HCT116 (cell line): ENCODE results near the gene PCDHB11. TPM values are rescaled to one million over a fixed set of nuclear protein-coding genes. Genes with fewer than 3 reads are reported as not detected.
"Not testable (repeated sequence)": the region's sequence is repeated elsewhere in the genome, so short reads cannot be mapped to it uniquely, and the experiment has no call there.

Experiments
- ATAC-seq: fragments of 200-7000 bp; cut with Tn5 transposase; 2 replicates; pipeline ENCODE4 v1.9.1; 2020; ENCODE audit warnings: mild to moderate bottlenecking, moderate library complexity
- BruUV-seq: library from RNA; stranded (reverse); fragments of 400-500 nt; replicated peaks from 2 replicates; lab custom pipeline; 2021; lab: Mats Ljungman, UMichigan
- CTCF ChIA-PET: fragments of 300-600 bp; sonication (Branson Sonifier 250); formaldehyde crosslinking; loops from one replicate; lab custom pipeline; 2021; ENCODE audit warnings: antibody characterized with exemption; lab: Charles Lee
- POLR2A ChIA-PET: fragments of 300-600, 350-600 bp; sonication (Branson Sonifier 250); formaldehyde crosslinking; loops from one replicate; lab custom pipeline; 2021; ENCODE audit warnings: antibody characterized with exemption; lab: Charles Lee
- RAD21 ChIA-PET, 2 experiments: fragments of 300-600 bp; sonication (Branson Sonifier 250); formaldehyde crosslinking; loops; one replicate each; lab custom pipeline; 2023; ENCODE audit warnings: low total read pairs in 2 of 2; ENCODE audit not compliant: uncharacterized antibody in 2 of 2, unreplicated experiment in 2 of 2, low non-redundant PET in 1 of 2; lab: Charles Lee
- DNase-seq: peaks from one replicate; pipeline ENCODE4 v3.0.0-alpha.2; 2010; ENCODE audit warnings: low read depth, low spot score
- H2AFZ ChIP-seq: fragments of 200-600 bp; shearing (Covaris generic), sonication (generic); 2 replicates; pipeline ENCODE4 v1.6.1; 2017; ENCODE audit warnings: low read depth, mixed run types, mixed read lengths, antibody characterized with exemption, low read length; ENCODE audit not compliant: poor library complexity, severe bottlenecking
- H3K27ac ChIP-seq: 2 replicates; pipeline ENCODE4 v1.5.1; 2012; ENCODE audit warnings: low read depth, low read length
- H3K27me3 ChIP-seq: fragments of 200-600 bp; sonication (generic); 2 replicates; pipeline ENCODE4 v1.6.1; 2016; ENCODE audit warnings: mixed run types, low read length, mixed read lengths; ENCODE audit not compliant: insufficient read depth
- H3K36me3 ChIP-seq, 2 experiments: fragments of 200-500 bp in 1 of 2; fragments of 200-600 bp in 1 of 2; sonication (Bioruptor generic) in 1 of 2; sonication (generic) in 1 of 2; 2 replicates each; pipeline versions ENCODE4 v1.5.1 to v1.6.1; 2014 to 2016; ENCODE audit warnings: low read length in 2 of 2, inconsistent platforms in 1 of 2, mixed read lengths in 1 of 2, mixed run types in 1 of 2; ENCODE audit not compliant: insufficient read depth in 2 of 2, control insufficient read depth in 1 of 2
- H3K4me1 ChIP-seq, 2 experiments: fragments of 200-600 bp in 1 of 2; sonication (generic) in 1 of 2; 2 replicates each; pipeline versions ENCODE4 v1.5.1 to v1.6.1; 2012 to 2017; ENCODE audit warnings: low read length in 2 of 2, inconsistent platforms in 1 of 2, mild to moderate bottlenecking in 1 of 2, mixed read lengths in 1 of 2, mixed run types in 1 of 2, moderate library complexity in 1 of 2; ENCODE audit not compliant: insufficient read depth in 2 of 2, control insufficient read depth in 1 of 2
- H3K4me2 ChIP-seq: fragments of 200-600 bp; sonication (generic); 2 replicates; pipeline ENCODE4 v1.6.1; 2017; ENCODE audit warnings: mixed run types, low read length, mixed read lengths
- H3K4me3 ChIP-seq, 2 experiments: fragments of 200-600 bp in 1 of 2; sonication (generic) in 1 of 2; replicated peaks in 1 of 2; 2 replicates each; pipeline ENCODE4 v1.5.1; 2011 to 2016; ENCODE audit warnings: low read length in 2 of 2, control low read depth in 1 of 2, low read depth in 1 of 2, mild to moderate bottlenecking in 1 of 2, mixed read lengths in 1 of 2, mixed run types in 1 of 2
- H3K79me2 ChIP-seq: fragments of 200-600 bp; sonication (generic); 2 replicates; pipeline ENCODE4 v1.6.1; 2017; ENCODE audit warnings: mild to moderate bottlenecking, mixed run types, low read length, moderate library complexity, mixed read lengths; ENCODE audit not compliant: insufficient read depth
- H3K9ac ChIP-seq: fragments of 200-600 bp; sonication (generic); 2 replicates; pipeline ENCODE4 v1.6.1; 2016; ENCODE audit warnings: low read length, mixed read lengths
- H3K9me2 ChIP-seq: fragments of 200-600 bp; sonication (generic), shearing (Covaris generic); 2 replicates; pipeline ENCODE4 v1.6.1; 2017; ENCODE audit warnings: mixed run types, mild to moderate bottlenecking, moderate library complexity; ENCODE audit not compliant: insufficient read depth
- H3K9me3 ChIP-seq, 2 experiments: fragments of 200-500 bp in 1 of 2; fragments of 200-600 bp in 1 of 2; sonication (Bioruptor generic) in 1 of 2; sonication (generic) in 1 of 2; 2 replicates each; pipeline ENCODE4 v1.6.1; 2014 to 2017; ENCODE audit warnings: low read length in 2 of 2, mixed read lengths in 2 of 2, inconsistent platforms in 1 of 2, low read depth in 1 of 2, mild to moderate bottlenecking in 1 of 2, mixed run types in 1 of 2, moderate library complexity in 1 of 2; ENCODE audit not compliant: control insufficient read depth in 1 of 2, insufficient read depth in 1 of 2
- H4K20me1 ChIP-seq: fragments of 200-600 bp; sonication (generic), shearing (Covaris generic); 2 replicates; pipeline ENCODE4 v1.6.1; 2017; ENCODE audit warnings: mixed run types, mild to moderate bottlenecking, moderate library complexity; ENCODE audit not compliant: insufficient read depth
- JUND ChIP-seq: IDR thresholded peaks from 2 replicates; pipeline ENCODE4 v1.6.1; 2012
- RAD21 ChIP-seq: IDR thresholded peaks from 2 replicates; pipeline ENCODE4 v1.6.1; 2012; ENCODE audit warnings: low read depth, mild to moderate bottlenecking
- ZNF274 ChIP-seq: fragments of 200-500 bp; sonication (Bioruptor generic); IDR thresholded peaks from 2 replicates; pipeline ENCODE4 v1.6.1; 2014; ENCODE audit warnings: mild to moderate bottlenecking, low read depth, low read length, inconsistent platforms
- intact Hi-C: fragments of 100-400 bp; cut with micrococcal nuclease; formaldehyde crosslinking; loops from 2 replicates; pipeline ENCODE4 v1.10.0; 2022
- total RNA-seq: library from RNA; stranded (reverse); gene quantifications from one replicate; pipeline ENCODE4 v1.2.1, GENCODE V29; 2021; ENCODE audit not compliant: unreplicated experiment
- TF ChIP-seq, protein P1 (sequence below), 3 experiments: fragments of 200-600 bp in 1 of 3; sonication (generic) in 1 of 3; IDR thresholded peaks in 2 of 3; conservative IDR thresholded peaks in 1 of 3; 2 replicates each; pipeline ENCODE4 v1.5.1; 2012 to 2017; ENCODE audit warnings: low read depth in 2 of 3, low read length in 2 of 3, antibody characterized with exemption in 1 of 3, borderline replicate concordance in 1 of 3, control low read depth in 1 of 3, mild to moderate bottlenecking in 1 of 3, mixed read lengths in 1 of 3, mixed run types in 1 of 3, moderate library complexity in 1 of 3; ENCODE audit not compliant: insufficient read depth in 1 of 3
- TF ChIP-seq, protein P2 (sequence below): IDR thresholded peaks from 2 replicates; pipeline ENCODE4 v1.6.1; 2012

The PCDHB11 gene
- total RNA-seq, 1 experiment from 2014 or later = 0.07 TPM

DNA sequence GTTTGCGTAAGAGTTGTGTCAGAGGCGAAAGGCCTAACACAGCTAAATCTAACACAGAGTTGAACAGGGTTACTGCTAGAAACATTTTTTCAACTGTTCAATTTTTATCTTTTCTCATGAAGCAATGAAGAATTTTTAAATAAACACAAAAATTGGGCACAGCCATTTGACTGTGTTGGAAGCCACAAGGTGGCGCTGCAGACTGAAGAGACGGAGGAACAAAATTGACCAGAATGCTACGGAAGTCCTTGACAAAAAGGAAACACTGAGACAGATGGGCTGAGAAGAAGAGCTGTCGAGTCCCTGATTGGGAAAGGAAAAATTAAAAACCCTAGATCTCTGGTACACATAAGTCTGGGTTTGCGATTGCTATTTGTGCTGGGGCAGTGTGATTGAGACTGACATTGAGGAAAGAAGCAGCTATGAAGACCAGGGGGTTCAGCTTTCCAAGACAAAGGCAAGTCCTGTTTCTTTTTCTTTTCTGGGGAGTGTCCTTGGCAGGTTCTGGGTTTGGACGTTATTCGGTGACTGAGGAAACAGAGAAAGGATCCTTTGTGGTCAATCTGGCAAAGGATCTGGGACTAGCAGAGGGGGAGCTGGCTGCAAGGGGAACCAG, 12.4 kb upstream of the PCDHB11 start, which contains the start of gene PCDHB9:
PCDHB9 (plus strand) TSS at position 265 of the 616 bp plus-strand sequence; CDS start at position 423, 158 bp downstream.
- Histone ChIP-seq H3K27ac (no peak within 1 kb of the TSS), H3K9me3 (no peaks in the 10 kb centered on the region), H4K20me1 (no peaks in the 10 kb centered on the region), H2AFZ (no peak within 1 kb of the TSS), H3K4me2 (no peak within 1 kb of the TSS), H3K79me2 (no peaks in the 10 kb centered on the region), H3K36me3 (no peaks in the 10 kb centered on the region), H3K4me3 (no peak within 1 kb of the TSS), H3K27me3 (no peaks in the 10 kb centered on the region), H3K9ac (no peak within 1 kb of the TSS), H3K9me2 (no peaks in the 10 kb centered on the region), H3K4me1 (no peaks in the 10 kb centered on the region)
- CTCF ChIA-PET = interaction anchor here (0.6 to 1.4 kb wide), 4 partner anchors 10 to 981 kb away, joined by 3 to 5 read pairs (median 4); no protein-coding TSS in a partner anchor
- RAD21 ChIA-PET = no interaction called here
- no TSS peak for BruUV-seq
- peak; percentile 6 for DNase-seq
- intact Hi-C loops = no loop called here
- no peak for TF ChIP-seq ZNF274
- TF ChIP-seq, protein P1, sequence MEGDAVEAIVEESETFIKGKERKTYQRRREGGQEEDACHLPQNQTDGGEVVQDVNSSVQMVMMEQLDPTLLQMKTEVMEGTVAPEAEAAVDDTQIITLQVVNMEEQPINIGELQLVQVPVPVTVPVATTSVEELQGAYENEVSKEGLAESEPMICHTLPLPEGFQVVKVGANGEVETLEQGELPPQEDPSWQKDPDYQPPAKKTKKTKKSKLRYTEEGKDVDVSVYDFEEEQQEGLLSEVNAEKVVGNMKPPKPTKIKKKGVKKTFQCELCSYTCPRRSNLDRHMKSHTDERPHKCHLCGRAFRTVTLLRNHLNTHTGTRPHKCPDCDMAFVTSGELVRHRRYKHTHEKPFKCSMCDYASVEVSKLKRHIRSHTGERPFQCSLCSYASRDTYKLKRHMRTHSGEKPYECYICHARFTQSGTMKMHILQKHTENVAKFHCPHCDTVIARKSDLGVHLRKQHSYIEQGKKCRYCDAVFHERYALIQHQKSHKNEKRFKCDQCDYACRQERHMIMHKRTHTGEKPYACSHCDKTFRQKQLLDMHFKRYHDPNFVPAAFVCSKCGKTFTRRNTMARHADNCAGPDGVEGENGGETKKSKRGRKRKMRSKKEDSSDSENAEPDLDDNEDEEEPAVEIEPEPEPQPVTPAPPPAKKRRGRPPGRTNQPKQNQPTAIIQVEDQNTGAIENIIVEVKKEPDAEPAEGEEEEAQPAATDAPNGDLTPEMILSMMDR (IDR thresholded peaks at IDR 0.05 in 2 of 3, conservative IDR thresholded peaks at IDR 0.05 in 1 of 3; ENCODE audit: borderline replicate concordance in 1 of 3, insufficient read depth in 1 of 3, low read depth in 2 of 3, low read length in 2 of 3) = peak; percentile 44 to 78 (median 59); a peak in 5 of 6 replicates
- TF ChIP-seq, protein P2, sequence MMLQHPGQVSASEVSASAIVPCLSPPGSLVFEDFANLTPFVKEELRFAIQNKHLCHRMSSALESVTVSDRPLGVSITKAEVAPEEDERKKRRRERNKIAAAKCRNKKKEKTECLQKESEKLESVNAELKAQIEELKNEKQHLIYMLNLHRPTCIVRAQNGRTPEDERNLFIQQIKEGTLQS = no peak
- TF ChIP-seq JUND = no peak
- TF ChIP-seq RAD21 = peak; percentile 52
- ATAC-seq = no peak
- POLR2A ChIA-PET = no interaction called here

DNA sequence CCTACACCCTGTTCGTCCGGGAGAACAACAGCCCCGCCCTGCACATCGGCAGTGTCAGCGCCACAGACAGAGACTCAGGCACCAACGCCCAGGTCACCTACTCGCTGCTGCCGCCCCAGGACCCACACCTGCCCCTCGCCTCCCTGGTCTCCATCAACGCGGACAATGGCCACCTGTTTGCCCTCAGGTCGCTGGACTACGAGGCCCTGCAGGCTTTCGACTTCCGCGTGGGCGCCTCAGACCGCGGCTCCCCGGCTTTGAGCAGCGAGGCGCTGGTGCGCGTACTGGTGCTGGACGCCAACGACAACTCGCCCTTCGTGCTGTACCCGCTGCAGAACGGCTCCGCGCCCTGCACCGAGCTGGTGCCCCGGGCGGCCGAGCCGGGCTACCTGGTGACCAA, 10.7 kb upstream of the PCDHB11 start:
- H2AFZ ChIP-seq, H3K9me3 ChIP-seq, RAD21 ChIA-PET, H3K9me2 ChIP-seq, ATAC-seq, DNase-seq, H3K79me2 ChIP-seq, H4K20me1 ChIP-seq, intact Hi-C loops, H3K27me3 ChIP-seq, H3K27ac ChIP-seq, POLR2A ChIA-PET, H3K4me2 ChIP-seq, BruUV-seq, CTCF ChIA-PET, H3K36me3 ChIP-seq, H3K4me3 ChIP-seq, H3K9ac ChIP-seq, H3K4me1 ChIP-seq: not testable (repeated sequence)

DNA sequence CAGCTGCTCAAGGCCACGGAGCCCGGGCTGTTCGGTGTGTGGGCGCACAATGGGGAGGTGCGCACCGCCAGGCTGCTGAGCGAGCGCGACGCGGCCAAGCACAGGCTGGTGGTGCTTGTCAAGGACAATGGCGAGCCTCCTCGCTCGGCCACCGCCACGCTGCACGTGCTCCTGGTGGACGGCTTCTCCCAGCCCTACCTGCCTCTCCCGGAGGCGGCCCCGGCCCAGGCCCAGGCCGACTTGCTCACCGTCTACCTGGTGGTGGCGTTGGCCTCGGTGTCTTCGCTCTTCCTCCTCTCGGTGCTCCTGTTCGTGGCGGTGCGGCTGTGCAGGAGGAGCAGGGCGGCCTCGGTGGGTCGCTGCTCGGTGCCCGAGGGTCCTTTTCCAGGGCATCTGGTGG, 10.3 kb upstream of the PCDHB11 start:
- H3K79me2 ChIP-seq, DNase-seq, H3K4me3 ChIP-seq, intact Hi-C loops, ATAC-seq, H2AFZ ChIP-seq, H3K27ac ChIP-seq, H3K4me2 ChIP-seq, H3K36me3 ChIP-seq, H3K9me3 ChIP-seq, H3K27me3 ChIP-seq, RAD21 ChIA-PET, BruUV-seq, H3K9me2 ChIP-seq, POLR2A ChIA-PET, H3K4me1 ChIP-seq, H3K9ac ChIP-seq, CTCF ChIA-PET, H4K20me1 ChIP-seq: not testable (repeated sequence)
